ENCODE measurements around the gene MCTP2.

- TF ChIP-seq CTCF (IDR thresholded peaks at IDR 0.05; ENCODE audit: low read depth, low read length, poor library complexity, severe bottlenecking) (no peak), EZH2phosphoT487 (IDR thresholded peaks at IDR 0.05; ENCODE audit: borderline replicate concordance, low read length) (no peak)
Measured at GRCh38 chr15:94212291-94212690, 19.1 kb upstream of the MCTP2 start.

All from DOHH2 (cell line).